Stomach (tissue), 4 donors: ENCODE measurements around the gene ZDHHC17.

Source experiments
- CTCF ChIP-seq, 7 experiments: fragments of 450-650 bp in 4 of 7; fragments of 200-600 bp in 3 of 7; sonication (generic) in 3 of 7; IDR thresholded peaks; one replicate each; pipeline ENCODE4 v1.5.1; 2016 to 2019; ENCODE audit warnings: antibody characterized with exemption in 7 of 7, control low read depth in 2 of 7, mild to moderate bottlenecking in 1 of 7
- EP300 ChIP-seq: sonication (generic); formaldehyde crosslinking; IDR thresholded peaks from one replicate; pipeline ENCODE4 v1.6.1; 2017; ENCODE audit warnings: antibody characterized with exemption
- POLR2A ChIP-seq, 4 donors: fragments of 450-650 bp; IDR thresholded peaks; one replicate each; pipeline ENCODE4 v1.6.1; 2016; ENCODE audit warnings: antibody characterized with exemption in 4 of 4, control low read depth in 2 of 4, mild to moderate bottlenecking in 1 of 4, moderate library complexity in 1 of 4
- POLR2AphosphoS5 ChIP-seq, 3 donors: sonication (generic); formaldehyde crosslinking; IDR thresholded peaks; one replicate each; pipeline ENCODE4 v1.6.1; 2016; ENCODE audit warnings: antibody characterized with exemption in 3 of 3

- TF ChIP-seq POLR2AphosphoS5 (IDR thresholded peaks at IDR 0.05) (no peak), CTCF (IDR thresholded peaks at IDR 0.05) (no peak), POLR2A (IDR thresholded peaks at IDR 0.05) (no peak), EP300 (no peak)
These were observed 107.2 kb downstream of the ZDHHC17 start for GRCh38 chr12:76871082-76871481.
